SHP77 treated with DMSO at 0.1 percent for 48 hours (cell line): Measurements from ENCODE around the gene DHDDS.
"Not testable (repeated sequence)": the region's sequence is repeated elsewhere in the genome, so short reads cannot be mapped to it uniquely, and the experiment has no call there.

Source experiments
- DNase-seq: peaks from one replicate; lab custom pipeline; 2025; lab: John Stamatoyannopoulos, UW

DHDDS gene

GRCh38 chr1:26477446-26478152 is 45.5 kb downstream of the DHDDS start:
- DNase-seq, result no peak

GRCh38 chr1:26478159-26478558 is 46.0 kb downstream of the DHDDS start:
- DNase-seq, result no peak

- DNase-seq, result no peak
Observed at GRCh38 chr1:26478988-26479387, 46.9 kb downstream of the DHDDS start.

GRCh38 chr1:26482921-26483320 is 50.8 kb downstream of the DHDDS start:
- no peak for DNase-seq

- no peak for DNase-seq
Observed at GRCh38 chr1:26483980-26484379, 51.9 kb downstream of the DHDDS start.

GRCh38 chr1:26490155-26490554 is 58.0 kb downstream of the DHDDS start:
- no peak for DNase-seq

GRCh38 chr1:26493267-26493666 is 61.1 kb downstream of the DHDDS start:
- DNase-seq, result no peak

- DNase-seq, result no peak
Observed at GRCh38 chr1:26493938-26494337, 61.8 kb downstream of the DHDDS start.

GRCh38 chr1:26496861-26497260 is 64.7 kb downstream of the DHDDS start:
- DNase-seq, result no peak

GRCh38 chr1:26498894-26499293 is 66.8 kb downstream of the DHDDS start:
- DNase-seq, result no peak

- DNase-seq, result peak; percentile 58
Observed at GRCh38 chr1:26500488-26501175, 68.5 kb downstream of the DHDDS start.

- not testable (repeated sequence) for DNase-seq
Observed at GRCh38 chr1:26510711-26511110, 78.6 kb downstream of the DHDDS start.

- DNase-seq, result not testable (repeated sequence)
Observed at GRCh38 chr1:26515836-26516235, 83.7 kb downstream of the DHDDS start.

GRCh38 chr1:26516987-26517765 is 85.1 kb downstream of the DHDDS start:
- DNase-seq, result no peak

- DNase-seq, result no peak
Observed at GRCh38 chr1:26517766-26518049, 85.6 kb downstream of the DHDDS start.

- DNase-seq, result no peak
Observed at GRCh38 chr1:26518355-26518754, 86.2 kb downstream of the DHDDS start.

- no peak for DNase-seq
Observed at GRCh38 chr1:26520339-26520738, 88.2 kb downstream of the DHDDS start.
